GM20000 (cell line): Measurements from ENCODE around the gene HMCN2.

ENCODE experiments used
- DNase-seq: peaks from one replicate; pipeline ENCODE4 v3.0.0; 2012; ENCODE audit warnings: low spot score
- CTCF ChIP-seq: IDR thresholded peaks from 2 replicates; pipeline ENCODE4 v1.5.1; 2012; ENCODE audit warnings: mild to moderate bottlenecking, control low read depth; ENCODE audit errors: extremely low read depth, missing control alignments

The HMCN2 gene

GRCh38 chr9:130424595-130425454, 159.3 kb downstream of the HMCN2 start:
- TF ChIP-seq CTCF = no peak
- DNase-seq = no peak

- DNase-seq = no peak
- TF ChIP-seq CTCF = no peak
Measured at GRCh38 chr9:130425741-130426466, 160.3 kb downstream of the HMCN2 start.

- TF ChIP-seq CTCF = no peak
Measured at GRCh38 chr9:130426467-130426773, 160.9 kb downstream of the HMCN2 start.

GRCh38 chr9:130426883-130427282, 161.3 kb downstream of the HMCN2 start:
- no peak for TF ChIP-seq CTCF
- no peak for DNase-seq

More at GRCh38 chr9:130426467-130426773, 160.9 kb downstream of the HMCN2 start:
- no peak for DNase-seq

GRCh38 chr9:130427326-130427725, 161.8 kb downstream of the HMCN2 start:
- no peak for TF ChIP-seq CTCF
- no peak for DNase-seq

GRCh38 chr9:130428086-130428665, 162.6 kb downstream of the HMCN2 start:
- no peak for TF ChIP-seq CTCF
- no peak for DNase-seq

- TF ChIP-seq CTCF = no peak
- no peak for DNase-seq
Measured at GRCh38 chr9:130429381-130429780, 163.8 kb downstream of the HMCN2 start.
